Measurements from ENCODE around the gene ZKSCAN4. TPM values are rescaled to one million over a fixed set of nuclear protein-coding genes. Genes with fewer than 3 reads are reported as not detected.

ZKSCAN4 gene
- total RNA-seq, 2 experiments from 2014 or later, result 0.84 to 1.6 TPM

DNA sequence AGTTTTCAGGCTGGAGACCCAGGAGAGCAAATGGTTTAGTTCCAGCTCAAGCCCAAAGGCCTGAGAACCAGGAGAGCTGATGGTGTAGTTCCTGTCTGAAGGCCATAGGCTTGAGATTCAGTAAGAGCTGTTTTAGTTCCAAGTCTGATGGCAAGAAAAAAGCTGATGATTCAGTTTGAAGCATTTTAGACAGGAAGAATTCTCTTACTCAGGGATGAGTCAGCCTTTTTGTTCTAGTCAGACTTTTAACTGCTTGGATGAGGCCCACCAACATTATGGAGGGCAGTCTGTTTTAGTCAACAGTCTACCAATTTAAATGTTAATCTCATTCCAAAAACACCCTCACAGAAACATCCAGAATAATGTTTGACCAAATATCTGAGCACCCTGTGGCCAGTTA lies 17.4 kb upstream of the ZKSCAN4 start:
- Histone ChIP-seq H3K27me3 (ENCODE audit: control insufficient read depth in 1 of 2, insufficient read depth in 2 of 2, low read length in 2 of 2) (no peaks in the 10 kb centered on the region), H3K4me1 (ENCODE audit: insufficient read depth, low read length) (peaks cover 8% of the 10 kb centered on the region), H3K9me3 (ENCODE audit: control insufficient read depth in 1 of 2, insufficient read depth in 1 of 2, low read length in 2 of 2) (no peaks in the 10 kb centered on the region), H3K4me3 (ENCODE audit: low read length) (no peak overlapping the region), H3K36me3 (ENCODE audit: insufficient read depth, low read length) (peaks cover 34% of the 10 kb centered on the region), H3K27ac (ENCODE audit: low read depth in 1 of 2, low read length in 2 of 2) (no peak overlapping the region)
- Mint-ChIP-seq H3K9me3 (no peaks in the 10 kb centered on the region), H3K27me3 (no peaks in the 10 kb centered on the region), H3K36me3 (ENCODE audit: low read depth) (peaks cover 44% of the 10 kb centered on the region), H3K27ac (no peak overlapping the region), H3K4me3 (no peak overlapping the region), H3K4me1 (ENCODE audit: low read depth) (peaks cover 10% of the 10 kb centered on the region)
- intact Hi-C loops (cut with DNase I, micrococcal nuclease), result loop anchor here in 1 of 2 experiments (5.0 kb wide), 4 partner anchors 78 to 187 kb away; partner anchors contain the start of genes ZKSCAN3, ZKSCAN8, ZNF165 and ZSCAN12
- DNase-seq, result peak in 1 of 14 experiments; percentile 2
- no peak for TF ChIP-seq CTCF (IDR thresholded peaks at IDR 0.05)
- ChIA-PET POLR2A (interaction anchor here (1.0 kb wide), 1 partner anchor 12 kb away, joined by 3 read pairs; the partner anchor contains the start of gene PGBD1), CTCF (interaction anchor here (2.3 kb wide), 1 partner anchor 66 kb away, joined by 4 read pairs; the partner anchor contains the start of gene ZSCAN31)
- no peak for ATAC-seq (ENCODE audit: poor library complexity)

- Mint-ChIP-seq H3K27ac (no peak overlapping the region), H3K36me3 (ENCODE audit: low read depth) (peaks cover 25% of the 10 kb centered on the region), H3K9me3 (no peaks in the 10 kb centered on the region), H3K27me3 (no peaks in the 10 kb centered on the region), H3K4me3 (no peak overlapping the region), H3K4me1 (ENCODE audit: low read depth) (peaks cover 19% of the 10 kb centered on the region)
- H3K27ac ChIP-seq (ENCODE audit: low read depth in 1 of 2, low read length in 2 of 2), result peak overlapping the region in 1 of 2 donors; percentile 80
- no peak for ATAC-seq (ENCODE audit: poor library complexity)
- H3K36me3 ChIP-seq (ENCODE audit: insufficient read depth, low read length), result peaks cover 16% of the 10 kb centered on the region
- TF ChIP-seq CTCF (IDR thresholded peaks at IDR 0.05), result no peak
- H3K4me1 ChIP-seq (ENCODE audit: insufficient read depth, low read length), result peaks cover 8% of the 10 kb centered on the region
- CTCF ChIA-PET, result interaction anchor here (0.9 to 3.2 kb wide), 5 partner anchors 14 to 1141 kb away, joined by 3 to 18 read pairs (median 3); partner anchors contain the start of gene ZKSCAN3
- DNase-seq, result no peak
- H3K9me3 ChIP-seq (ENCODE audit: control insufficient read depth in 1 of 2, insufficient read depth in 1 of 2, low read length in 2 of 2), result no peaks in the 10 kb centered on the region
- H3K27me3 ChIP-seq (ENCODE audit: control insufficient read depth in 1 of 2, insufficient read depth in 2 of 2, low read length in 2 of 2), result no peaks in the 10 kb centered on the region
- POLR2A ChIA-PET, result interaction anchor here (0.7 to 3.5 kb wide), 21 partner anchors 9 to 788 kb away, joined by 3 to 71 read pairs (median 4); partner anchors contain the start of genes PGBD1, ZKSCAN3, ZKSCAN4 and ZKSCAN8
- intact Hi-C loops (cut with DNase I, micrococcal nuclease), result loop anchor here (1.0 to 5.0 kb wide), 6 partner anchors 15 to 185 kb away; partner anchors contain the start of genes ZKSCAN4 (in 2 of the 2), ZKSCAN3 (in 1 of the 2), ZKSCAN8 (in 1 of the 2) and ZNF165 (in 1 of the 2)
- peak overlapping the region; percentile 70 for H3K4me3 ChIP-seq (ENCODE audit: low read length)
These were observed 15.6 kb upstream of the ZKSCAN4 start for GRCh38 chr6:28267695-28268059.

DNA sequence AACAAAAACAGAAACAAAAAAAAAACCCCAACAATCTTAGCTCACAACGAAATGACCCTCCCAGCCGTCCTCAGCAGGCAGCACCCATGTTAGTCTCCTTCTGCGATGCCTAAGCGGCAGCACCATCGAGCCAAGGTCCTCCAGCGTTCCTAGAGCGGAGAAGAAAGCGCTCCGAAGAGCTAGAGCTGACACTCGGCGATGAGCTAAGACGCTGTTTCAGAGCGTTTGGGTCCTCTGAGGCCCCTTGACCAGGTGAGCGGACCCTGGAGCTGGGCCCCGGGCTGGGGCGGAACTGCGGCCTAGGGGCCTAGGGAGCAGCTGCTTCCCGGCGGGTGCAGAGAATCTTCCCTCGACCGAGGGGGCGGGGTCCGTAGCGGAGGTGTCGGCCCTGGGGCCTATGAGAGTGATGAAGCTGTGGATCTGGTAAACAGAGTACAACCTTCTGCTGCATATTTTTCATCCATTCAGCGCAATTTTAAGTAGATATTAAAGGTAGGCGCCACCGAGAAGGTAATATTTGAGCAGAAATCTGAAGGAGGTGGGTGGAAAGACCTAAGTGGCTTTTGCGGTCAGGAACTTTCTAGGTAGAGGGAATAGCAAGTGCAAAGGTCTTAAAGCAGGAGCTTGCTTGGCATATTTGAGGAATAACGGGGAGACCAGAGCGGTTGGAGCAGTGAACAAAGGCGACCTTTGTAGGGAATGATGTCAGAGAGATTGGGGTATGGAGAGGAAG lies 15.1 kb upstream of the ZKSCAN4 start, which contains the start of gene ZSCAN26:
ZSCAN26 (plus strand) TSS at position 182 of the 733 bp plus-strand sequence. CDS start 4,777 bp downstream, outside the sequence.
- Mint-ChIP-seq H3K4me3 (no peak within 1 kb of the TSS), H3K27ac (no peak within 1 kb of the TSS), H3K9me3 (no peaks in the 10 kb centered on the region), H3K27me3 (peaks cover 2% of the 10 kb centered on the region), H3K36me3 (ENCODE audit: low read depth) (peaks cover 20% of the 10 kb centered on the region), H3K4me1 (ENCODE audit: low read depth) (peaks cover 19% of the 10 kb centered on the region)
- peak; percentile 78 to 93 (median 85) for DNase-seq
- no peaks in the 10 kb centered on the region for H3K9me3 ChIP-seq (ENCODE audit: control insufficient read depth in 1 of 2, insufficient read depth in 1 of 2, low read length in 2 of 2)
- peak; percentile 95 for ATAC-seq (ENCODE audit: poor library complexity)
- peak within 1 kb of the TSS; percentile 70 for H3K4me3 ChIP-seq (ENCODE audit: low read length)
- no peak for TF ChIP-seq CTCF (IDR thresholded peaks at IDR 0.05)
- H3K36me3 ChIP-seq (ENCODE audit: insufficient read depth, low read length), result peaks cover 11% of the 10 kb centered on the region
- CTCF ChIA-PET, result interaction anchor here (0.6 to 3.2 kb wide), 8 partner anchors 9 to 1140 kb away, joined by 3 to 18 read pairs (median 3); partner anchors contain the start of genes NKAPL, ZKSCAN3 and ZKSCAN4
- H3K4me1 ChIP-seq (ENCODE audit: insufficient read depth, low read length), result peaks cover 8% of the 10 kb centered on the region
- H3K27ac ChIP-seq (ENCODE audit: low read depth in 1 of 2, low read length in 2 of 2), result peak within 1 kb of the TSS; percentile 51 to 80
- H3K27me3 ChIP-seq (ENCODE audit: control insufficient read depth in 1 of 2, insufficient read depth in 2 of 2, low read length in 2 of 2), result no peaks in the 10 kb centered on the region
- intact Hi-C loops (cut with DNase I, micrococcal nuclease), result loop anchor here (1.0 to 5.0 kb wide), 6 partner anchors 15 to 185 kb away; partner anchors contain the start of genes ZKSCAN4 (in 2 of the 2), ZKSCAN3 (in 1 of the 2), ZKSCAN8 (in 1 of the 2) and ZNF165 (in 1 of the 2)
- POLR2A ChIA-PET, result interaction anchor here (0.6 to 3.5 kb wide), 27 partner anchors 10 to 1488 kb away, joined by 3 to 71 read pairs (median 4); partner anchors contain the start of genes PGBD1, ZKSCAN3, ZKSCAN4 and ZKSCAN8

Measured in CD4-positive, alpha-beta T cell (primary cell).